Measurements from ENCODE around the gene POLR1E. TPM values are rescaled to one million over a fixed set of nuclear protein-coding genes. Genes with fewer than 3 reads are reported as not detected.
"Not testable (repeated sequence)": the region's sequence is repeated elsewhere in the genome, so short reads cannot be mapped to it uniquely, and the experiment has no call there.

The POLR1E gene
- total and polyA plus RNA-seq, 4 donors, result 4.9 to 25.5 (median 14.4) TPM

- H3K4me3 ChIP-seq (ENCODE audit: low read depth in 1 of 3, low read length in 3 of 3); H3K27me3 ChIP-seq (ENCODE audit: control insufficient read depth in 4 of 4, insufficient read depth in 4 of 4, low read length in 3 of 4); H3K27ac ChIP-seq (ENCODE audit: low read depth in 1 of 2, low read length in 2 of 2); H3K36me3 ChIP-seq (ENCODE audit: control insufficient read depth in 4 of 4, insufficient read depth in 3 of 4, low read depth in 1 of 4, low read length in 3 of 4); H3K9ac ChIP-seq (ENCODE audit: low read depth in 1 of 2, low read length in 2 of 2); H3K9me3 ChIP-seq (ENCODE audit: control insufficient read depth in 4 of 4, low read length in 3 of 4); DNase-seq (ENCODE audit: low spot score): not testable (repeated sequence)
- H3K4me1 ChIP-seq (ENCODE audit: control insufficient read depth in 4 of 4, insufficient read depth in 4 of 4, low read length in 3 of 4), result peaks cover 0 to 11% (median 3%) of the 10 kb centered on the region in 4 donors
- WGBS, result 65% methylated on average over 6 of the region's 6 CpGs
Observed at GRCh38 chr9:37473982-37474381, 11.8 kb upstream of the POLR1E start.

GRCh38 chr9:37474438-37474837, 11.3 kb upstream of the POLR1E start:
- TF ChIP-seq YY1 (IDR thresholded peaks at IDR 0.05), result no peak
- TF ChIP-seq EGR1 (IDR thresholded peaks at IDR 0.05; ENCODE audit: low read depth in 2 of 2), result no peak
- H3K9ac ChIP-seq (ENCODE audit: low read depth in 1 of 2, low read length in 2 of 2), result no peak overlapping the region
- no peaks in the 10 kb centered on the region for H3K9me3 ChIP-seq (ENCODE audit: control insufficient read depth in 4 of 4, low read length in 3 of 4)
- H3K4me3 ChIP-seq (ENCODE audit: low read depth in 1 of 3, low read length in 3 of 3), result no peak overlapping the region
- H3K27ac ChIP-seq (ENCODE audit: low read depth in 1 of 2, low read length in 2 of 2), result no peak overlapping the region
- no peak for DNase-seq (ENCODE audit: low spot score)
- H3K36me3 ChIP-seq (ENCODE audit: control insufficient read depth in 4 of 4, insufficient read depth in 3 of 4, low read depth in 1 of 4, low read length in 3 of 4), result no peaks in the 10 kb centered on the region
- no peaks in the 10 kb centered on the region for H3K27me3 ChIP-seq (ENCODE audit: control insufficient read depth in 4 of 4, insufficient read depth in 4 of 4, low read length in 3 of 4)
- WGBS, result 95% methylated on average over 3 of the region's 3 CpGs
- peaks cover 0 to 11% (median 3%) of the 10 kb centered on the region in 4 donors for H3K4me1 ChIP-seq (ENCODE audit: control insufficient read depth in 4 of 4, insufficient read depth in 4 of 4, low read length in 3 of 4)

GRCh38 chr9:37476930-37477329, 8.8 kb upstream of the POLR1E start:
- no peak overlapping the region for H3K4me3 ChIP-seq (ENCODE audit: low read depth in 1 of 3, low read length in 3 of 3)
- DNase-seq (ENCODE audit: low spot score), result no peak
- H3K4me1 ChIP-seq (ENCODE audit: control insufficient read depth in 4 of 4, insufficient read depth in 4 of 4, low read length in 3 of 4), result peaks cover 0 to 7% (median 1%) of the 10 kb centered on the region in 4 donors
- H3K36me3 ChIP-seq (ENCODE audit: control insufficient read depth in 4 of 4, insufficient read depth in 3 of 4, low read depth in 1 of 4, low read length in 3 of 4), result no peaks in the 10 kb centered on the region
- H3K27ac ChIP-seq (ENCODE audit: low read depth in 1 of 2, low read length in 2 of 2), result no peak overlapping the region
- WGBS, result 81% methylated on average over 11 of the region's 11 CpGs
- TF ChIP-seq GABPA (IDR thresholded peaks at IDR 0.05 in 1 of 2, conservative IDR thresholded peaks at IDR 0.05 in 1 of 2) (no peak), RAD21 (IDR thresholded peaks at IDR 0.05) (no peak), SP1 (IDR thresholded peaks at IDR 0.05) (no peak), HNF4A (conservative IDR thresholded peaks at IDR 0.05) (no peak), YY1 (IDR thresholded peaks at IDR 0.05) (no peak), NR2F2 (IDR thresholded peaks at IDR 0.05) (no peak), FOXA2 (IDR thresholded peaks at IDR 0.05) (no peak), ZBTB33 (IDR thresholded peaks at IDR 0.05) (no peak), ATF3 (IDR thresholded peaks at IDR 0.05) (no peak), FOXA1 (IDR thresholded peaks at IDR 0.05) (no peak), TAF1 (conservative IDR thresholded peaks at IDR 0.05) (no peak), CTCF (IDR thresholded peaks at IDR 0.05; ENCODE audit: low read depth, low read length, missing input control) (no peak), REST (IDR thresholded peaks at IDR 0.05) (no peak), MAX (IDR thresholded peaks at IDR 0.05) (no peak), RXRA (IDR thresholded peaks at IDR 0.05) (no peak), EGR1 (IDR thresholded peaks at IDR 0.05; ENCODE audit: low read depth in 2 of 2) (no peak), JUND (IDR thresholded peaks at IDR 0.05) (no peak), HNF4G (IDR thresholded peaks at IDR 0.05) (no peak)
- H3K27me3 ChIP-seq (ENCODE audit: control insufficient read depth in 4 of 4, insufficient read depth in 4 of 4, low read length in 3 of 4), result no peaks in the 10 kb centered on the region
- H3K9ac ChIP-seq (ENCODE audit: low read depth in 1 of 2, low read length in 2 of 2), result no peak overlapping the region
- no peaks in the 10 kb centered on the region for H3K9me3 ChIP-seq (ENCODE audit: control insufficient read depth in 4 of 4, low read length in 3 of 4)
